Hepatocyte (in vitro differentiated cells): Measurements from ENCODE around the gene SLC7A9.
"Not testable (repeated sequence)": the region's sequence is repeated elsewhere in the genome, so short reads cannot be mapped to it uniquely, and the experiment has no call there.

Experiments used
- CTCF ChIP-seq: fragments of 200-600 bp; sonication (generic); IDR thresholded peaks from 2 replicates; pipeline ENCODE4 v1.5.1; 2016; ENCODE audit warnings: antibody characterized with exemption, mild to moderate bottlenecking; ENCODE audit not compliant: poor library complexity
- EZH2 ChIP-seq: fragments of 200-600 bp; sonication (generic); IDR thresholded peaks from 2 replicates; pipeline ENCODE4 v1.6.1; 2016; ENCODE audit warnings: antibody characterized with exemption, mild to moderate bottlenecking, borderline replicate concordance
- EZH2phosphoT487 ChIP-seq: fragments of 200-600 bp; sonication (generic); IDR thresholded peaks from one replicate; pipeline ENCODE4 v1.6.1; 2018; ENCODE audit warnings: antibody characterized with exemption, mild to moderate bottlenecking, low read depth, moderate library complexity; ENCODE audit not compliant: unreplicated experiment, severe bottlenecking

GRCh38 chr19:32867436-32867835, 2.1 kb downstream of the SLC7A9 start:
- TF ChIP-seq CTCF, EZH2phosphoT487, EZH2: not testable (repeated sequence)
